B cell (primary cell): ENCODE measurements around the gene TRIM47. TPM values are rescaled to one million over a fixed set of nuclear protein-coding genes. Genes with fewer than 3 reads are reported as not detected.

Source experiments
- ATAC-seq: fragments of 200-7000 bp; cut with Tn5 transposase; one replicate; pipeline ENCODE4 v1.10.0; 2021; ENCODE audit warnings: low read depth, mild to moderate bottlenecking, moderate number of reproducible peaks, moderate library complexity
- CTCF ChIA-PET: fragments of 350-600 bp; sonication (Branson Sonifier 250); formaldehyde crosslinking; loops from one replicate; lab custom pipeline; 2021; ENCODE audit warnings: antibody characterized with exemption, inconsistent platforms; lab: Charles Lee
- POLR2A ChIA-PET: fragments of 350-600 bp; sonication (Branson Sonifier 250); formaldehyde crosslinking; loops from one replicate; lab custom pipeline; 2021; ENCODE audit warnings: antibody characterized with exemption; lab: Charles Lee
- DNase-seq: peaks from one replicate; pipeline ENCODE4 v3.0.0; 2013
- H2AFZ ChIP-seq: 2 replicates; pipeline ENCODE4 v1.6.1; 2012; ENCODE audit warnings: mild to moderate bottlenecking, low read depth, low read length; ENCODE audit not compliant: insufficient read depth, poor library complexity, severe bottlenecking
- H3K27ac ChIP-seq, 2 donors: 1 replicate in 1 of 2; 2 replicates in 1 of 2; pipeline ENCODE4 v1.5.1; 2012 to 2013; ENCODE audit warnings: low read length in 2 of 2, mild to moderate bottlenecking in 2 of 2, moderate library complexity in 1 of 2
- H3K27me3 ChIP-seq, 4 experiments: fragments of 200-600 bp in 1 of 4; sonication (generic) in 1 of 4; replicated peaks in 1 of 4; 1 replicate in 2 of 4; 2 replicates in 2 of 4; pipeline versions ENCODE4 v1.6.1 to v1.7.0; 2013 to 2016; ENCODE audit warnings: low read length in 3 of 4, mild to moderate bottlenecking in 2 of 4, mixed read lengths in 1 of 4, moderate library complexity in 1 of 4; ENCODE audit not compliant: insufficient read depth in 4 of 4, control insufficient read depth in 3 of 4; ENCODE audit errors: control extremely low read depth in 1 of 4
- H3K36me3 ChIP-seq, 2 experiments: replicated peaks in 1 of 2; 1 replicate in 1 of 2; 2 replicates in 1 of 2; pipeline versions ENCODE4 v1.6.1 to v1.7.1; 2013; ENCODE audit warnings: low read length in 1 of 2; ENCODE audit not compliant: insufficient read depth in 2 of 2, control insufficient read depth in 1 of 2; ENCODE audit errors: control extremely low read depth in 1 of 2, extremely low read depth in 1 of 2
- H3K4me1 ChIP-seq, 2 donors: fragments of 200-600 bp in 1 of 2; sonication (generic) in 1 of 2; 1 replicate in 1 of 2; 2 replicates in 1 of 2; pipeline versions ENCODE4 v1.5.1 to v1.6.1; 2013 to 2017; ENCODE audit warnings: low read length in 2 of 2; ENCODE audit not compliant: control insufficient read depth in 2 of 2, insufficient read depth in 2 of 2
- H3K4me2 ChIP-seq: replicated peaks from 2 replicates; pipeline ENCODE3; 2012; ENCODE audit warnings: mild to moderate bottlenecking, low read depth, low read length; ENCODE audit not compliant: poor library complexity, severe bottlenecking
- H3K4me3 ChIP-seq, 5 experiments: fragments of 200-600 bp in 1 of 5; sonication (generic) in 1 of 5; 1 replicate in 3 of 5; 2 replicates in 2 of 5; pipeline versions ENCODE4 v1.5.1 to v1.7.0; 2011 to 2016; ENCODE audit warnings: low read length in 4 of 5, mild to moderate bottlenecking in 4 of 5, low read depth in 2 of 5, control low read depth in 1 of 5, moderate library complexity in 1 of 5; ENCODE audit not compliant: insufficient read depth in 1 of 5; ENCODE audit errors: control extremely low read depth in 1 of 5, extremely low read depth in 1 of 5
- H3K79me2 ChIP-seq: fragments of 200-600 bp; sonication (generic); one replicate; pipeline ENCODE4 v1.6.0; 2016; ENCODE audit warnings: low read length; ENCODE audit not compliant: control insufficient read depth, insufficient read depth
- H3K9ac ChIP-seq: fragments of 200-600 bp; sonication (generic); 2 replicates; pipeline ENCODE4 v1.6.1; 2017; ENCODE audit warnings: mild to moderate bottlenecking, low read length, moderate library complexity
- H3K9me3 ChIP-seq, 3 donors: one replicate each; pipeline versions ENCODE4 v1.6.1 to v1.7.1; 2013; ENCODE audit warnings: low read length in 2 of 3; ENCODE audit not compliant: control insufficient read depth in 2 of 3, insufficient read depth in 1 of 3; ENCODE audit errors: control extremely low read depth in 1 of 3
- H4K20me1 ChIP-seq: 2 replicates; pipeline ENCODE4 v1.6.0; 2012; ENCODE audit warnings: mild to moderate bottlenecking, low read length; ENCODE audit not compliant: insufficient read depth, control insufficient read depth, poor library complexity, severe bottlenecking
- H3K27ac Mint-ChIP-seq: one replicate; pipeline ENCODE4 v1.8.0; 2021; ENCODE audit warnings: mixed read lengths
- H3K27me3 Mint-ChIP-seq: one replicate; pipeline ENCODE4 v1.8.0; 2021; ENCODE audit warnings: mixed read lengths
- H3K4me1 Mint-ChIP-seq: one replicate; pipeline ENCODE4 v1.8.0; 2021; ENCODE audit warnings: mixed read lengths
- H3K4me3 Mint-ChIP-seq: one replicate; pipeline ENCODE4 v1.8.0; 2021; ENCODE audit warnings: mixed read lengths
- H3K9me3 Mint-ChIP-seq: one replicate; pipeline ENCODE4 v1.8.0; 2022; ENCODE audit warnings: mixed read lengths; ENCODE audit not compliant: insufficient read depth
- CTCF ChIP-seq: fragments of 200-600 bp; IDR thresholded peaks from one replicate; pipeline ENCODE4 v1.8.0; 2022; ENCODE audit warnings: antibody characterized with exemption, mild to moderate bottlenecking
- EZH2 ChIP-seq: IDR thresholded peaks from 2 replicates; pipeline ENCODE4 v1.6.1; 2012; ENCODE audit warnings: borderline replicate concordance, low read depth, mild to moderate bottlenecking, moderate library complexity, low read length; ENCODE audit not compliant: insufficient read depth, poor library complexity, severe bottlenecking
- WGBS: methylation state at CpG from one replicate; pipeline ENCODE4 v1.1.5; 2013; ENCODE audit warnings: missing lambda C conversion rate; ENCODE audit not compliant: insufficient coverage; 5-methylcytosine and 5-hydroxymethylcytosine counted together
- intact Hi-C: fragments of 100-400 bp; cut with micrococcal nuclease; formaldehyde crosslinking; loops from one replicate; pipeline ENCODE4 v1.10.0; 2022
- polyA plus RNA-seq: library from polyadenylated mRNA; depleted of rRNA; stranded (reverse); fragments of >200 nt; gene quantifications from 2 replicates; pipeline ENCODE4 v1.2.3, GENCODE V29; 2012
- total RNA-seq, 2 donors: library from RNA; stranded (reverse); fragments of 120-200 nt in 1 of 2; gene quantifications; 1 replicate in 1 of 2; 2 replicates in 1 of 2; pipeline versions ENCODE4 v1.2.3 to v1.2.4, GENCODE V29; 2013 to 2022

Gene TRIM47
- total and polyA plus RNA-seq, 2 donors (not counting 1 experiment from before 2014, with no cell fraction given): 6.4 to 8.3 TPM

- no peak overlapping the region for H3K27ac Mint-ChIP-seq
- Histone ChIP-seq H3K27me3 (peaks cover 0 to 3% (median under 1%) of the 10 kb centered on the region in 4 experiments), H3K36me3 (no peaks in the 10 kb centered on the region), H4K20me1 (no peaks in the 10 kb centered on the region), H3K27ac (no peak overlapping the region), H3K79me2 (no peaks in the 10 kb centered on the region), H2AFZ (no peak overlapping the region), H3K4me1 (peaks cover 27 to 39% of the 10 kb centered on the region in 2 donors), H3K9ac (no peak overlapping the region), H3K4me2 (no peak overlapping the region), H3K9me3 (no peaks in the 10 kb centered on the region), H3K4me3 (no peak overlapping the region)
- ATAC-seq: no peak
- WGBS: 92% methylated on average over 8 of the region's 11 CpGs
- H3K4me3 Mint-ChIP-seq: no peak overlapping the region
- intact Hi-C loops: no loop called here
- H3K27me3 Mint-ChIP-seq: no peaks in the 10 kb centered on the region
- no peak for DNase-seq
- no peaks in the 10 kb centered on the region for H3K9me3 Mint-ChIP-seq
- POLR2A ChIA-PET: interaction anchor here (0.6 kb wide), 1 partner anchor 31 kb away, joined by 9 read pairs; no protein-coding TSS in a partner anchor
- H3K4me1 Mint-ChIP-seq: peaks cover 28% of the 10 kb centered on the region
- CTCF ChIA-PET: interaction anchor here (1.2 to 2.9 kb wide), 2 partner anchors 18 to 135 kb away, joined by 3 to 21 read pairs; partner anchors contain the start of gene WBP2
- TF ChIP-seq EZH2 (no peak), CTCF (no peak)
These were observed 4.6 kb downstream of the TRIM47 start for GRCh38 chr17:75873587-75874322.
